A549 (cell line): ENCODE data around the gene CDR2.

ENCODE experiments used
- CTCF ChIP-seq: fragments of >200 bp; sonication (Bioruptor Twin); formaldehyde crosslinking; IDR thresholded peaks from 3 replicates; pipeline ENCODE4 v1.5.1; 2016
- EP300 ChIP-seq, 2 experiments: fragments of >200 bp; sonication (Bioruptor Twin); formaldehyde crosslinking; IDR thresholded peaks; 2 replicates in 1 of 2; 3 replicates in 1 of 2; pipeline ENCODE4 v1.6.1; 2016 to 2017
- POLR2A ChIP-seq: IDR thresholded peaks from 2 replicates; pipeline ENCODE4 v1.6.1; 2012; ENCODE audit warnings: mild to moderate bottlenecking, low read length

GRCh38 chr16:22374311-22375116, at the start of gene CDR2:
- TF ChIP-seq EP300 (IDR thresholded peaks at IDR 0.05), result no peak
- TF ChIP-seq CTCF, result no peak
- peak; percentile 78 for TF ChIP-seq POLR2A
